GM12878 (cell line): ENCODE data around the gene PKP2. TPM values are rescaled to one million over a fixed set of nuclear protein-coding genes. Genes with fewer than 3 reads are reported as not detected.

Experiments used
- ATAC-seq: fragments of 200-7000 bp; cut with Tn5 transposase; 3 replicates; pipeline ENCODE4 v1.9.1; 2020; ENCODE audit warnings: mild to moderate bottlenecking, moderate library complexity
- BruUV-seq: library from RNA; stranded (reverse); fragments of 400-500 nt; replicated peaks from 2 replicates; lab custom pipeline; 2021; lab: Mats Ljungman, UMichigan
- CTCF ChIA-PET: fragments of 300-600 bp; sonication (Branson Sonifier 250); formaldehyde crosslinking; extraction: SDS; loops from one replicate; lab custom pipeline; 2021; ENCODE audit warnings: inconsistent platforms; lab: Yijun Ruan, JAX
- POLR2A ChIA-PET: fragments of 350-600 bp; formaldehyde crosslinking; extraction: SDS; loops from one replicate; lab custom pipeline; 2021; ENCODE audit warnings: inconsistent platforms; lab: Charles Lee
- RAD21 ChIA-PET: fragments of 300-600 bp; sonication (Branson Sonifier 250); formaldehyde crosslinking; loops from one replicate; lab custom pipeline; 2023; ENCODE audit warnings: antibody characterized with exemption; ENCODE audit not compliant: unreplicated experiment; lab: Charles Lee
- SMC1A ChIA-PET: fragments of 300-600 bp; sonication (Branson Sonifier 250); formaldehyde crosslinking; loops from one replicate; lab custom pipeline; 2023; ENCODE audit not compliant: unreplicated experiment, uncharacterized antibody; lab: Charles Lee
- DNase-seq: peaks from one replicate; pipeline ENCODE4 v3.0.0-alpha.2; 2011; ENCODE audit warnings: low read depth, low spot score
- FAIRE-seq: peaks from 3 replicates; lab custom pipeline; 2011; peaks lifted over from hg19 to GRCh38; lab: Jason Lieb, UNC
- H2AFZ ChIP-seq: 2 replicates; pipeline ENCODE4 v1.6.0; 2011; ENCODE audit warnings: low read depth, low read length, control low read depth; ENCODE audit not compliant: control insufficient read depth
- H3K27ac ChIP-seq: 2 replicates; pipeline ENCODE4 v1.5.1; 2011; ENCODE audit warnings: control low read depth; ENCODE audit not compliant: control insufficient read depth, insufficient read depth
- H3K27me3 ChIP-seq, 2 experiments: replicated peaks in 1 of 2; 2 replicates each; pipeline versions ENCODE4 v1.6.0 to v1.6.1; 2011; ENCODE audit warnings: low read length in 1 of 2; ENCODE audit not compliant: control insufficient read depth in 2 of 2, insufficient read depth in 2 of 2
- H3K36me3 ChIP-seq, 2 experiments: 2 replicates each; pipeline ENCODE4 v1.5.1; 2011; ENCODE audit warnings: low read length in 1 of 2; ENCODE audit not compliant: control insufficient read depth in 2 of 2, insufficient read depth in 2 of 2
- H3K4me1 ChIP-seq: 2 replicates; pipeline ENCODE4 v1.6.1; 2011; ENCODE audit warnings: mild to moderate bottlenecking, low read length, moderate library complexity, mixed read lengths; ENCODE audit not compliant: control insufficient read depth, insufficient read depth
- H3K4me2 ChIP-seq: 2 replicates; pipeline ENCODE4 v1.6.0; 2011; ENCODE audit warnings: control low read depth; ENCODE audit not compliant: control insufficient read depth, insufficient read depth
- H3K4me3 ChIP-seq: fragments of 200-600 bp; sonication (generic); 2 replicates; pipeline ENCODE4 v1.5.1; 2016
- H3K79me2 ChIP-seq: 2 replicates; pipeline ENCODE4 v1.6.0; 2011; ENCODE audit warnings: low read length; ENCODE audit not compliant: control insufficient read depth, insufficient read depth
- H3K9ac ChIP-seq: 2 replicates; pipeline ENCODE4 v1.8.0; 2011; ENCODE audit warnings: low read length, control low read depth, mixed read lengths; ENCODE audit not compliant: control insufficient read depth, insufficient read depth
- H3K9me3 ChIP-seq: replicated peaks from 3 replicates; pipeline ENCODE4 v1.5.1; 2011; ENCODE audit warnings: mild to moderate bottlenecking, low read length; ENCODE audit not compliant: control insufficient read depth, insufficient read depth
- H4K20me1 ChIP-seq: 2 replicates; pipeline ENCODE4 v1.6.0; 2011; ENCODE audit not compliant: control insufficient read depth, insufficient read depth
- CBX5 ChIP-seq: sonication (generic); IDR thresholded peaks from 2 replicates; pipeline ENCODE4 v1.6.1; 2016; ENCODE audit warnings: low read depth, moderate library complexity, mild to moderate bottlenecking, inconsistent platforms
- EP300 ChIP-seq, 2 experiments: fragments of 150-350 bp in 1 of 2; IDR thresholded peaks; 2 replicates each; pipeline ENCODE4 v1.6.1; 2011 to 2012; ENCODE audit warnings: low read depth in 2 of 2, low read length in 2 of 2, borderline replicate concordance in 1 of 2, improper control_type of control experiment in 1 of 2, inconsistent platforms in 1 of 2; ENCODE audit not compliant: control insufficient read depth in 1 of 2
- MYC ChIP-seq: IDR thresholded peaks from 2 replicates; pipeline ENCODE4 v1.6.1; 2011; ENCODE audit warnings: mild to moderate bottlenecking, low read length, moderate library complexity, inconsistent platforms; ENCODE audit not compliant: insufficient read depth, insufficient replicate concordance, insufficient read length, severe bottlenecking
- PAX5 ChIP-seq: IDR thresholded peaks from 2 replicates; pipeline ENCODE4 v1.6.1; 2011; ENCODE audit warnings: low read depth, low read length, borderline replicate concordance
- POLR2AphosphoS2 ChIP-seq: IDR thresholded peaks from 2 replicates; pipeline ENCODE4 v1.6.1; 2011; ENCODE audit warnings: low read depth, mild to moderate bottlenecking, low read length, improper control_type of control experiment, moderate library complexity
- RB1 ChIP-seq: fragments of 450-650 bp; formaldehyde crosslinking; IDR thresholded peaks from 2 replicates; pipeline ENCODE4 v1.6.1; 2017; ENCODE audit warnings: mild to moderate bottlenecking, borderline replicate concordance
- SPI1 ChIP-seq: IDR thresholded peaks from 2 replicates; pipeline ENCODE4 v1.6.1; 2011; ENCODE audit warnings: low read depth, mild to moderate bottlenecking, low read length, moderate library complexity, borderline replicate concordance; ENCODE audit not compliant: insufficient read depth
- ZNF592 ChIP-seq: fragments of 450-650 bp; IDR thresholded peaks from 2 replicates; pipeline ENCODE4 v1.6.1; 2017; ENCODE audit warnings: mild to moderate bottlenecking, moderate library complexity
- WGBS: methylation state at CpG from one replicate; pipeline ENCODE4 v1.1.6; 2016; ENCODE audit warnings: low lambda C conversion rate; ENCODE audit not compliant: insufficient replicate concordance, insufficient coverage; ENCODE audit errors: missing lambda C conversion rate; 5-methylcytosine and 5-hydroxymethylcytosine counted together
- in situ Hi-C: fragments of 300-500 bp; cut with MboI; formaldehyde crosslinking; loops from 9 replicates; pipeline ENCODE4 v1.14.3; 2018; ENCODE audit warnings: mixed read lengths
- intact Hi-C: fragments of 100-400 bp; cut with micrococcal nuclease; formaldehyde crosslinking; loops from one replicate; pipeline ENCODE4 v1.14.2; 2022; ENCODE audit not compliant: unreplicated experiment
- polyA plus RNA-seq, 11 experiments: library from polyadenylated mRNA; depleted of rRNA in 4 of 11; unstranded in 6 of 11; stranded (reverse) in 5 of 11; fragments of >200 nt; fragmentation: Nextera tagmentation in 4 of 11; fragmentation: Illumina TruSeq in 1 of 11; extraction: Ambion mirVana in 4 of 11; extraction: Trizol in 1 of 11; gene quantifications; 1 replicate in 1 of 11; 2 replicates in 10 of 11; pipeline versions ENCODE4 v1.2.1 to v1.2.3, GENCODE V29; 2011 to 2016; ENCODE audit warnings: inconsistent platforms in 2 of 11, missing spikeins in 2 of 11, low read depth in 1 of 11
- total RNA-seq, 4 experiments: library from RNA; depleted of rRNA in 3 of 4; stranded (reverse); fragments of >200 nt in 3 of 4; fragmentation: Illumina TruSeq in 1 of 4; extraction: Trizol in 1 of 4; gene quantifications; 2 replicates each; pipeline versions ENCODE4 v1.2.1 to v1.2.3, GENCODE V29; 2013 to 2021
- TF ChIP-seq, protein P1 (sequence below): IDR thresholded peaks from 2 replicates; pipeline ENCODE4 v1.6.1; 2012; ENCODE audit warnings: mild to moderate bottlenecking, low read depth, low read length
- TF ChIP-seq, protein P2 (sequence below): IDR thresholded peaks from 2 replicates; pipeline ENCODE4 v1.6.1; 2012; ENCODE audit warnings: low read length, inconsistent platforms
- TF ChIP-seq, protein P3 (sequence below): fragments of 450-650 bp; IDR thresholded peaks from 2 replicates; pipeline ENCODE4 v1.6.1; 2016; ENCODE audit warnings: mild to moderate bottlenecking

PKP2 gene
- total and polyA plus RNA-seq, 10 of the 15 experiments (the other 5 are each of a cell fraction or from before 2014, with no cell fraction given): 0.02 to 4.1 (median 0.07) TPM; not detected in 4

DNA sequence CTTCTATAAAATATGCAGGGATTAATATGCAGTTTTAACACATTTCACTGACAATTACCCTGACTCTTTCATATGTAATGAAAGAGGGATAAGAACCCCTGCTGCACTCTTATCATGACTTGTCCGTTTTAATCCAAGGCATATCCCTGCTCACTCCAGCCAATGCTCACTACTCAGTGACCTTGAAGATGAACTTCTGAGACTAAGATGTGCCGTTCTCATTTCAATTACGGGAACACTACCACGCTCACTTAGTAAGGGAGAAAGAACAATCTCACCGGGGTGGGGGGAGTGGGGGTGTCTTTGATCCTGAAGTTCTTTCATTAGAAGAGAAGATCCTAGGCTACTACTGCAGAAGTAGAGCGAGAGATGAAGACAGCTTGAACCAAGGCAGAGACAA, 50.5 kb downstream of the PKP2 start:
- FAIRE-seq: no peak
- BruUV-seq: no TSS peak
- DNase-seq: no peak
- Histone ChIP-seq H3K27me3 (no peaks in the 10 kb centered on the region; a peak in 1 of 4 replicates), H3K79me2 (no peaks in the 10 kb centered on the region), H3K4me3 (no peak overlapping the region), H3K36me3 (no peaks in the 10 kb centered on the region), H4K20me1 (no peaks in the 10 kb centered on the region), H2AFZ (no peak overlapping the region), H3K9ac (no peak overlapping the region), H3K4me2 (no peak overlapping the region), H3K9me3 (no peaks in the 10 kb centered on the region), H3K27ac (no peak overlapping the region), H3K4me1 (no peaks in the 10 kb centered on the region)
- intact Hi-C loops (no loop called here), in situ Hi-C loops (no loop called here)
- RAD21 ChIA-PET: no interaction called here
- POLR2A ChIA-PET: no interaction called here
- SMC1A ChIA-PET: no interaction called here
- CTCF ChIA-PET: no interaction called here
- no peak for ATAC-seq
- WGBS: 56% methylated on average over 6 of the region's 6 CpGs
- TF ChIP-seq SPI1 (no peak), ZNF592 (no peak), MYC (no peak), CBX5 (no peak), EP300 (IDR thresholded peaks at IDR 0.05; ENCODE audit: borderline replicate concordance in 1 of 2, control insufficient read depth in 1 of 2, low read depth in 2 of 2, low read length in 2 of 2) (no peak), RB1 (no peak), PAX5 (no peak), POLR2AphosphoS2 (no peak)
- TF ChIP-seq, protein P1, sequence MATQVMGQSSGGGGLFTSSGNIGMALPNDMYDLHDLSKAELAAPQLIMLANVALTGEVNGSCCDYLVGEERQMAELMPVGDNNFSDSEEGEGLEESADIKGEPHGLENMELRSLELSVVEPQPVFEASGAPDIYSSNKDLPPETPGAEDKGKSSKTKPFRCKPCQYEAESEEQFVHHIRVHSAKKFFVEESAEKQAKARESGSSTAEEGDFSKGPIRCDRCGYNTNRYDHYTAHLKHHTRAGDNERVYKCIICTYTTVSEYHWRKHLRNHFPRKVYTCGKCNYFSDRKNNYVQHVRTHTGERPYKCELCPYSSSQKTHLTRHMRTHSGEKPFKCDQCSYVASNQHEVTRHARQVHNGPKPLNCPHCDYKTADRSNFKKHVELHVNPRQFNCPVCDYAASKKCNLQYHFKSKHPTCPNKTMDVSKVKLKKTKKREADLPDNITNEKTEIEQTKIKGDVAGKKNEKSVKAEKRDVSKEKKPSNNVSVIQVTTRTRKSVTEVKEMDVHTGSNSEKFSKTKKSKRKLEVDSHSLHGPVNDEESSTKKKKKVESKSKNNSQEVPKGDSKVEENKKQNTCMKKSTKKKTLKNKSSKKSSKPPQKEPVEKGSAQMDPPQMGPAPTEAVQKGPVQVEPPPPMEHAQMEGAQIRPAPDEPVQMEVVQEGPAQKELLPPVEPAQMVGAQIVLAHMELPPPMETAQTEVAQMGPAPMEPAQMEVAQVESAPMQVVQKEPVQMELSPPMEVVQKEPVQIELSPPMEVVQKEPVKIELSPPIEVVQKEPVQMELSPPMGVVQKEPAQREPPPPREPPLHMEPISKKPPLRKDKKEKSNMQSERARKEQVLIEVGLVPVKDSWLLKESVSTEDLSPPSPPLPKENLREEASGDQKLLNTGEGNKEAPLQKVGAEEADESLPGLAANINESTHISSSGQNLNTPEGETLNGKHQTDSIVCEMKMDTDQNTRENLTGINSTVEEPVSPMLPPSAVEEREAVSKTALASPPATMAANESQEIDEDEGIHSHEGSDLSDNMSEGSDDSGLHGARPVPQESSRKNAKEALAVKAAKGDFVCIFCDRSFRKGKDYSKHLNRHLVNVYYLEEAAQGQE: no peak
- TF ChIP-seq, protein P2, sequence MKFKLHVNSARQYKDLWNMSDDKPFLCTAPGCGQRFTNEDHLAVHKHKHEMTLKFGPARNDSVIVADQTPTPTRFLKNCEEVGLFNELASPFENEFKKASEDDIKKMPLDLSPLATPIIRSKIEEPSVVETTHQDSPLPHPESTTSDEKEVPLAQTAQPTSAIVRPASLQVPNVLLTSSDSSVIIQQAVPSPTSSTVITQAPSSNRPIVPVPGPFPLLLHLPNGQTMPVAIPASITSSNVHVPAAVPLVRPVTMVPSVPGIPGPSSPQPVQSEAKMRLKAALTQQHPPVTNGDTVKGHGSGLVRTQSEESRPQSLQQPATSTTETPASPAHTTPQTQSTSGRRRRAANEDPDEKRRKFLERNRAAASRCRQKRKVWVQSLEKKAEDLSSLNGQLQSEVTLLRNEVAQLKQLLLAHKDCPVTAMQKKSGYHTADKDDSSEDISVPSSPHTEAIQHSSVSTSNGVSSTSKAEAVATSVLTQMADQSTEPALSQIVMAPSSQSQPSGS: no peak
- TF ChIP-seq, protein P3, sequence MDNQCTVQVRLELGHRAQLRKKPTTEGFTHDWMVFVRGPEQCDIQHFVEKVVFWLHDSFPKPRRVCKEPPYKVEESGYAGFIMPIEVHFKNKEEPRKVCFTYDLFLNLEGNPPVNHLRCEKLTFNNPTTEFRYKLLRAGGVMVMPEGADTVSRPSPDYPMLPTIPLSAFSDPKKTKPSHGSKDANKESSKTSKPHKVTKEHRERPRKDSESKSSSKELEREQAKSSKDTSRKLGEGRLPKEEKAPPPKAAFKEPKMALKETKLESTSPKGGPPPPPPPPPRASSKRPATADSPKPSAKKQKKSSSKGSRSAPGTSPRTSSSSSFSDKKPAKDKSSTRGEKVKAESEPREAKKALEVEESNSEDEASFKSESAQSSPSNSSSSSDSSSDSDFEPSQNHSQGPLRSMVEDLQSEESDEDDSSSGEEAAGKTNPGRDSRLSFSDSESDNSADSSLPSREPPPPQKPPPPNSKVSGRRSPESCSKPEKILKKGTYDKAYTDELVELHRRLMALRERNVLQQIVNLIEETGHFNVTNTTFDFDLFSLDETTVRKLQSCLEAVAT: no peak
